ENCODE data around the gene TOP1.

- TF ChIP-seq CTCF (IDR thresholded peaks at IDR 0.05) (no peak), POLR2AphosphoS5 (IDR thresholded peaks at IDR 0.05) (no peak), POLR2A (IDR thresholded peaks at IDR 0.05; ENCODE audit: low read depth) (no peak), EP300 (IDR thresholded peaks at IDR 0.05) (no peak)
Measured at GRCh38 chr20:41086402-41087324, 58.0 kb downstream of the TOP1 start.
